Endometrial microvascular endothelial cells (primary cell): Measurements from ENCODE around the gene APBA2. TPM values are rescaled to one million over a fixed set of nuclear protein-coding genes. Genes with fewer than 3 reads are reported as not detected.

Source experiments
- in situ Hi-C: cut with HindIII; loops from 2 replicates; pipeline ENCODE4 v1.10.0; 2017; ENCODE audit warnings: low sequenced_read_pairs, low pct_unique_long_range_greater_than_20kb; ENCODE audit errors: inconsistent ontology term
- total RNA-seq: library from RNA; depleted of rRNA; stranded (reverse); fragments of >200 nt; gene quantifications from one replicate; pipeline ENCODE4 v1.2.3, GENCODE V29; 2015; ENCODE audit errors: inconsistent ontology term

Gene APBA2
- total RNA-seq, 1 donor from 2014 or later = 18.6 TPM

- in situ Hi-C loops = no loop called here
These were observed 101.6 kb downstream of the APBA2 start for GRCh38 chr15:28987337-28987736.

GRCh38 chr15:28989239-28989830 is 103.6 kb downstream of the APBA2 start:
- in situ Hi-C loops = no loop called here

- in situ Hi-C loops = no loop called here
These were observed 104.1 kb downstream of the APBA2 start for GRCh38 chr15:28989896-28990295.

- in situ Hi-C loops = no loop called here
These were observed 104.6 kb downstream of the APBA2 start for GRCh38 chr15:28990390-28990789.

- in situ Hi-C loops = no loop called here
These were observed 105.7 kb downstream of the APBA2 start for GRCh38 chr15:28991236-28992171.

- in situ Hi-C loops = no loop called here
These were observed 106.6 kb downstream of the APBA2 start for GRCh38 chr15:28992336-28992864.

- in situ Hi-C loops = no loop called here
These were observed 107.4 kb downstream of the APBA2 start for GRCh38 chr15:28993051-28993719.

GRCh38 chr15:28993720-28994053 is 107.9 kb downstream of the APBA2 start:
- in situ Hi-C loops = no loop called here

- in situ Hi-C loops = no loop called here
These were observed 108.5 kb downstream of the APBA2 start for GRCh38 chr15:28994142-28994830.

- in situ Hi-C loops = no loop called here
These were observed 109.2 kb downstream of the APBA2 start for GRCh38 chr15:28994831-28995596.

GRCh38 chr15:28995705-28996104 is 109.9 kb downstream of the APBA2 start:
- in situ Hi-C loops = no loop called here

- in situ Hi-C loops = no loop called here
These were observed 110.5 kb downstream of the APBA2 start for GRCh38 chr15:28996289-28996688.

- in situ Hi-C loops = no loop called here
These were observed 111.2 kb downstream of the APBA2 start for GRCh38 chr15:28996953-28997352.

- in situ Hi-C loops = no loop called here
These were observed 112.0 kb downstream of the APBA2 start for GRCh38 chr15:28997791-28998190.

GRCh38 chr15:28998511-28998910 is 112.7 kb downstream of the APBA2 start:
- in situ Hi-C loops = no loop called here

- in situ Hi-C loops = no loop called here
These were observed 117.5 kb downstream of the APBA2 start for GRCh38 chr15:29003191-29003839.

GRCh38 chr15:29003840-29004233 is 118.1 kb downstream of the APBA2 start:
- in situ Hi-C loops = no loop called here

GRCh38 chr15:29005931-29006330 is 120.2 kb downstream of the APBA2 start:
- in situ Hi-C loops = no loop called here
